GM23248 (cell line): ENCODE results near the gene ASTE1.

ENCODE experiments used
- EZH2 ChIP-seq: fragments of 200-600 bp; sonication (generic); IDR thresholded peaks from 2 replicates; pipeline ENCODE4 v1.6.1; 2018; ENCODE audit warnings: antibody characterized with exemption, mild to moderate bottlenecking; ENCODE audit not compliant: insufficient read depth, poor library complexity, severe bottlenecking
- EZH2phosphoT487 ChIP-seq: fragments of 200-600 bp; sonication (generic); IDR thresholded peaks from 2 replicates; pipeline ENCODE4 v1.6.1; 2018; ENCODE audit warnings: antibody characterized with exemption, moderate library complexity, mild to moderate bottlenecking, low read depth; ENCODE audit not compliant: insufficient read depth

- no peak for TF ChIP-seq EZH2
- no peak for TF ChIP-seq EZH2phosphoT487
Measured at GRCh38 chr3:130992344-130992743, 34.3 kb downstream of the ASTE1 start.
